NT2/D1 (cell line): ENCODE data around the gene ERICH3.

Source experiments
- SUZ12 ChIP-seq: IDR thresholded peaks from 2 replicates; pipeline ENCODE4 v1.6.1; 2011; ENCODE audit not compliant: insufficient read length, insufficient read depth; ENCODE audit errors: extremely low read depth
- YY1 ChIP-seq: IDR thresholded peaks from 2 replicates; pipeline ENCODE4 v1.6.1; 2011; ENCODE audit not compliant: insufficient read length, insufficient read depth

DNA sequence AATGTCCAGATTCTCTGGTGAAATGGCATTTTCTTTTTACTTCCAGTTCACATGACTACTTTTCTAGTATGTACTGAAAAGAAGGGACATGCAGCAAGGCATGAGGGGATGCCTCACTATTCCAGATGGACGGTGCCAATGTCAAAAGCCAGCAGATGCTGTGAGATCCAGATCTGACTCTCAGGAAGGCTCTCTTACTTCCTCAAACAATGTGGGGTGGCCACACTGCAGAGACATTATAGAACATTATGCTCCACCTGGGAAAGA is 41.6 kb upstream of the ERICH3 start:
- TF ChIP-seq YY1 (no peak), SUZ12 (no peak)
